A549 (cell line): ENCODE measurements around the gene TMEM117.

Experiments used
- CTCF ChIP-seq: fragments of >200 bp; sonication (Bioruptor Twin); formaldehyde crosslinking; IDR thresholded peaks from 3 replicates; pipeline ENCODE4 v1.5.1; 2016
- HDAC2 ChIP-seq: fragments of 200-600 bp; sonication (generic); IDR thresholded peaks from 2 replicates; pipeline ENCODE4 v1.6.1; 2016
- MYC ChIP-seq: IDR thresholded peaks from 2 replicates; pipeline ENCODE4 v1.6.1; 2012; ENCODE audit warnings: mild to moderate bottlenecking, inconsistent platforms, low read length, improper control_type of control experiment, borderline replicate concordance
- PBX3 ChIP-seq: IDR thresholded peaks from 2 replicates; pipeline ENCODE4 v1.6.1; 2012
- POLR2A ChIP-seq: IDR thresholded peaks from 2 replicates; pipeline ENCODE4 v1.6.1; 2012; ENCODE audit warnings: mild to moderate bottlenecking, low read length
- TP53 ChIP-seq: fragments of 250-450 bp; sonication (Bioruptor Pico); IDR thresholded peaks from 2 replicates; pipeline ENCODE4 v1.5.0; 2021; ENCODE audit warnings: mild to moderate bottlenecking, moderate library complexity

DNA sequence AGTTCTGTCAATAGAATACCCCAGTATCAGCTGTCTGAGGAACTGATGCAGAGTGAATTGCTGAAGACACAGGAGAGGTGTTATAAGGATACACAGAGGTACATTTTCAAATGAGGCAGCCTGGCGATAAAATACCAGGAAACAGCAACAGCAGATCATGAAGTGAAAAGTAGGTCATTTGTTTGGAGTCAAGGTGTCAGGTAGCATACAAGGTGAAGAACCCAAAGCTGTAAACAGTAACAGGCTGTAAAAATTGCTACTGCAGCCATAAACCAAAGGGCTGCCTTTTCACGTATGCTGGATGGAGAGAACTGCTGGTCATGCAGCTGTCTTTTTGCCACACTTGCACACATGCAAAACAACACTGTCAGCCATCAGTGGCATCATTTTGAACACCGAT lies 20.5 kb upstream of the TMEM117 start:
- TF ChIP-seq CTCF (no peak), PBX3 (no peak), TP53 (no peak), HDAC2 (no peak), MYC (no peak), POLR2A (no peak)
